HUES6 (cell line): Measurements from ENCODE around the gene CCR5.
"Not testable (repeated sequence)": the region's sequence is repeated elsewhere in the genome, so short reads cannot be mapped to it uniquely, and the experiment has no call there.

Source experiments
- H3K27ac ChIP-seq: 2 replicates; pipeline ENCODE4 v1.7.0; 2013; ENCODE audit warnings: low read depth, mild to moderate bottlenecking, low read length, inconsistent platforms
- H3K27me3 ChIP-seq: 2 replicates; pipeline ENCODE4 v1.6.1; 2013; ENCODE audit warnings: low read length; ENCODE audit not compliant: control insufficient read depth, insufficient read depth
- H3K36me3 ChIP-seq: 2 replicates; pipeline ENCODE4 v1.6.1; 2013; ENCODE audit warnings: low read length; ENCODE audit not compliant: control insufficient read depth, insufficient read depth
- H3K4me1 ChIP-seq: 2 replicates; pipeline ENCODE4 v1.6.1; 2013; ENCODE audit warnings: low read length; ENCODE audit not compliant: control insufficient read depth, insufficient read depth
- H3K4me3 ChIP-seq: 2 replicates; pipeline ENCODE4 v1.5.1; 2013; ENCODE audit warnings: low read depth, low read length
- H3K9ac ChIP-seq: one replicate; pipeline ENCODE4 v1.6.1; 2013; ENCODE audit warnings: mild to moderate bottlenecking, low read length
- H3K9me3 ChIP-seq: 2 replicates; pipeline ENCODE4 v1.6.1; 2013; ENCODE audit warnings: low read depth, low read length; ENCODE audit not compliant: control insufficient read depth, insufficient read depth

Gene CCR5

DNA sequence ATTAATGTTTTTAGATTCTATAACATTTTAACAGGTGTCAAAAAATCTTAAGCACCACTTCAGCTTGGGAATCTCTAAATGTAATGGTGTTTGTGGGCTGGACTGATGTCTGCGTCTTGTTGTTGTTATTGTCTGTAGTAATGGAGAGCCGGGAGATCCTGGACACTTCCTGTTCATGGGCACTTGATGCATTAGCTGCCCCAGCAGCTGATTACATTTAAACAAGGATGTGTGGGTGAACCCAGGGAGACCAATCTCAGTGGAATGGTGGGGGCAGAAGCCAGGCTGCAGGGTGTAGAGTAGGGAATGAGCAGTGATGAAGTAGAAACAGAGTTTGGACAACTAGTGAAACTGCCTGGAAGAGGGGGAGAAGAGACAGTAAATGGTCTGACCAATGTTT, 28.4 kb downstream of the CCR5 start:
- no peaks in the 10 kb centered on the region for H3K9me3 ChIP-seq
- H3K36me3 ChIP-seq = no peaks in the 10 kb centered on the region
- no peak overlapping the region for H3K27ac ChIP-seq
- no peaks in the 10 kb centered on the region for H3K27me3 ChIP-seq
- H3K4me1 ChIP-seq = peaks cover 2% of the 10 kb centered on the region; the same call in 1 of the 2 replicates
- H3K9ac ChIP-seq = no peak overlapping the region
- H3K4me3 ChIP-seq = no peak overlapping the region

DNA sequence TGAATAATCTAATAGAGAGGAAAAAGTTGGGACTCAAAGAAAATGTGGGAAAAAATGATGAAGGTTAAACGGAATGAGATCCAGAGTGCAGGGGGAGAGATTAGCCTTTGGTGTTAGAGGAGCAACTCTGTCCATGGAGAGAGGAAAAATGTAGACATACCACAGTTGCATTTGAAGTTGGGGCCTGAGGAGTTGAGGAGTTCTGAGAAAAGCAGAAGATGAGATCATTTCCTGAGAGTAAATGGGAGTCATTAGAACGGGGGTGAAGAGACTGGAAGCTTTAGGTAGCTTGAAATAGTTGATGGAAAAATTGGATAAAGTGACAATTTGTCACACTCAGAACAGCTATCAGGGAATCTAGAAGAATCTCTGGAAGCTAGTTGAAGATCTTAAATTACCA, 28.8 kb downstream of the CCR5 start:
- Histone ChIP-seq H3K9ac (no peak overlapping the region), H3K9me3 (no peaks in the 10 kb centered on the region), H3K4me3 (no peak overlapping the region), H3K4me1 (no peaks in the 10 kb centered on the region; the same call in 1 of the 2 replicates), H3K27ac (no peak overlapping the region), H3K36me3 (no peaks in the 10 kb centered on the region), H3K27me3 (no peaks in the 10 kb centered on the region)

DNA sequence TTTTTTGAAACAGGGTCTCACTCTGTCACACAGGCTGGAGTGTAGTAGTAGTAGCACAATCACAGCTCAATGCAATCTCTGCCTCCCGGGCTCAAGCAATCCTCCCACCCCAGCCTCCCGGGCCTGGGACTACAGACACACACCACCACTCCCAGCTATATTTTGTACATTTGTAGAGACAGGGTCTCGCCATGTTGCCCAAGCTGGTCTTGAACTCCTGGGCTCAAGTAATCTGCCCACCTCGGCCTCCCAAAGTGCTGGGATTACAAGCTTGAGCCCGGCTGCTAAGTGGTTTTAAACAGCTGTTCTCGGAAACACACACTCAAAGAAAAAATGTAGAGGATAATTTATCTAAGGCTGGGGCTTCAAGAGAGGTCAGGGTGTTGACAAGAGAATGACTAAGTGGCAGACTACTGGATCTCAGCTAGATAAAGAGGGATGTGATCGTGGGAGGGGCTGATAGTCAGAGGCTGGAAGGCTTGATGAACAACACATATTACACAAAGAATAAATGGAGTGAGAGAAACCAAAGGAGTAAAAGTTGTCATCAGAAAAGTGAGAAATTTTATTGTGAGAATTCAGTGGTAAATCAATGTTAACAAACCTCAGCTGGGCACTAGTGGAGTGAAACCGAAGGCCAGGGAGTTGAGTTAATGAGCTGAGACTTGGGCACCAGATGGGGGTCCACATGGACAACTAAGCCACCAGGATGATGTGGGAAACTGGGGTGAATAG, 29.4 kb downstream of the CCR5 start:
- H3K27ac ChIP-seq = no peak overlapping the region
- H3K4me3 ChIP-seq = no peak overlapping the region
- no peaks in the 10 kb centered on the region; the same call in 1 of the 2 replicates for H3K4me1 ChIP-seq
- no peak overlapping the region for H3K9ac ChIP-seq
- no peaks in the 10 kb centered on the region for H3K9me3 ChIP-seq
- H3K27me3 ChIP-seq = no peaks in the 10 kb centered on the region
- H3K36me3 ChIP-seq = no peaks in the 10 kb centered on the region

DNA sequence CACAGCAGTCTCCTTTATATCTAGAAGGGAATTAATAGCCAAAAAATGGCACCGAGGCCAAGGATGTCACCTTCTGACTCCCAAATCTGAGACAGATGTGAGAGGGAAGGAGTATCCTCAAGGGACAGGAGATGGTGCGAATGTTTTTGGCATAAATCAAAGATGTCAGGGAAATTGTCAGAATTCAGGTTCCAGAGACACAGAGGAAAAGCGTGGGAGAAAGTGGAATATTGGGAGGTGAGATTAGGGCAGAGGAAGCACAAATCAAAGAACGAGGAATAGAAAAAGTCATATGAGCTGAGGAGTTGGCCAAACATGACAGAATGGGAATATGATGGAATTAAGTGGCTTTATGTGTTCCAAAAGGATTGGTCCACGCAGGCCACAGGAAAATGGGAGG, 30.1 kb downstream of the CCR5 start:
- no peak overlapping the region for H3K4me3 ChIP-seq
- H3K27me3 ChIP-seq = no peaks in the 10 kb centered on the region
- H3K9ac ChIP-seq = no peak overlapping the region
- no peaks in the 10 kb centered on the region for H3K36me3 ChIP-seq
- H3K9me3 ChIP-seq = no peaks in the 10 kb centered on the region
- H3K4me1 ChIP-seq = no peaks in the 10 kb centered on the region; the same call in 1 of the 2 replicates
- no peak overlapping the region for H3K27ac ChIP-seq

DNA sequence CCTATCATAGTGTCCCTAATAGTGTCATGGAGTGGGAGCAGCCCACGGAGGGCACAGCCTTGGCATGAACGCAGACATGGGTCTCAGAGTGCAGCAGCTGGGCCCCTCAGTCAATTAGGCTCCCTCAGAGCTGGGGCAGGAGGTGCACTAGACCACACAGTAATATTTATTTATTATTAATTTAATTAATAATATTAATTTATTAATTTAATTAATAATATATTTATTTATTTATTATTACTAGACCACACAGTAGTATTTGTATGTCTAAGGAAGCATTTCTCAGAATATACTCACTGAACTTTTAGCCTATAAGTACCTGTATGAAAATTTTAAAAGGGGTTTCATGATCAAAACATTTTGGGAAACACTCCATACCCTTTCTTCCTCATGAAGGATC, 30.8 kb downstream of the CCR5 start:
- no peaks in the 10 kb centered on the region for H3K9me3 ChIP-seq
- no peaks in the 10 kb centered on the region; the same call in 1 of the 2 replicates for H3K4me1 ChIP-seq
- H3K9ac ChIP-seq = no peak overlapping the region
- no peak overlapping the region for H3K27ac ChIP-seq
- H3K4me3 ChIP-seq = no peak overlapping the region
- no peaks in the 10 kb centered on the region for H3K27me3 ChIP-seq
- H3K36me3 ChIP-seq = no peaks in the 10 kb centered on the region

GRCh38 chr3:46402902-46403301, 32.2 kb downstream of the CCR5 start:
- H3K36me3 ChIP-seq, H3K4me3 ChIP-seq, H3K4me1 ChIP-seq, H3K9ac ChIP-seq, H3K27ac ChIP-seq, H3K9me3 ChIP-seq, H3K27me3 ChIP-seq: not testable (repeated sequence)

DNA sequence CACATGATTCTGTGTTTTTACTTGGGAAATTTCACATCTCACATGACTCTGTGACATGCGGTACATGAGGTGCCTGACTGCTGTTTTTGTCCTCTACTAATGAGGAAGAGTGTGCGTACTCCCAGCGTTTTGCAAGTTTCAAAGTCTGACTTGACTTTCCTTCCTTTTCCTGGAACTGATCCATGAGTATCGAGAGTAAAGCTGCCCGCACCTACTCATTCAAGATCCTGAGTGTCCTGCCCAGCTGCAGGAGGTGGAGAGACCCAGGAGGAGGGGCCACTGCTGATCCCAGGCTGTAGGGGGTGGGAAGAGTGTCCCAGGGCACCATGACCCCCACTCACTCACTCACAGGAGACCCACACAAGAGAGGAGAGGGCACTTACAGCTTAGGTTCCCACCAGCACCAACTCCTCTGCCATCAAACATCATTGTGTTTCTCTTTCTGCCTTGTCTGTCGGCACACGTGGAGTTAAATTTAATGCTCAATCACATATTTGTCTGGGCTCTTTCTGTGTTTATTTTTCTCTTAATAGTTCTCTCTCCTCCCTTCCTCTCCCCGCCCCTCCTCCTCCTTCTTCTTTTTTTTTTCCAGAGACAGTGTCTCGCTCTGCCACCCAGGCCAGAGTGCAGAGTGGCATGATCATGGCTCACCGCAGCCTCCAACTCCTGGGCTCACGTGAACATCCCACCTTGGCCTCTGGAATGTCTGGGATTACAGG, 34.7 kb downstream of the CCR5 start:
- no peak overlapping the region for H3K27ac ChIP-seq
- no peak overlapping the region for H3K4me3 ChIP-seq
- no peaks in the 10 kb centered on the region; the same call in 1 of the 2 replicates for H3K4me1 ChIP-seq
- no peaks in the 10 kb centered on the region for H3K9me3 ChIP-seq
- no peaks in the 10 kb centered on the region for H3K27me3 ChIP-seq
- H3K9ac ChIP-seq = no peak overlapping the region
- no peaks in the 10 kb centered on the region for H3K36me3 ChIP-seq

DNA sequence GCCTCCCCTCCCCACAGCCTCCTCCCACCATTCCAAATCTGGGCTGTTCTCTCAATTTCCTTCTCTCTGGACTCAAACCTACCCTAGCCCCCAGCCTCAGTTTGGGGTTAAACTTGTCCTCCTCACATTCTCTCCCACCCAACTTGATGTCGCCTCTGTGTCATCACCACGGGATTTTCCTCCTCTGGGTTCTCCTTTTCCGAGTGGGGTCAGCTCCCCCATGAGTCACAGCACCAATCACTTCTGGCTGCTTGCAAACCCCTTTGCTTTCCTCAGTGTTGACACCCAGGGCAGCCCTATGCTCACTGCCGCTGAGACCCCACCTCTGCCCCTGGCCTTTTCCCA, 35.7 kb downstream of the CCR5 start:
- H3K27me3 ChIP-seq = no peaks in the 10 kb centered on the region
- H3K27ac ChIP-seq = no peak overlapping the region
- H3K4me3 ChIP-seq = no peak overlapping the region
- H3K36me3 ChIP-seq = no peaks in the 10 kb centered on the region
- H3K4me1 ChIP-seq = no peaks in the 10 kb centered on the region; the same call in 1 of the 2 replicates
- H3K9ac ChIP-seq = no peak overlapping the region
- no peaks in the 10 kb centered on the region for H3K9me3 ChIP-seq

DNA sequence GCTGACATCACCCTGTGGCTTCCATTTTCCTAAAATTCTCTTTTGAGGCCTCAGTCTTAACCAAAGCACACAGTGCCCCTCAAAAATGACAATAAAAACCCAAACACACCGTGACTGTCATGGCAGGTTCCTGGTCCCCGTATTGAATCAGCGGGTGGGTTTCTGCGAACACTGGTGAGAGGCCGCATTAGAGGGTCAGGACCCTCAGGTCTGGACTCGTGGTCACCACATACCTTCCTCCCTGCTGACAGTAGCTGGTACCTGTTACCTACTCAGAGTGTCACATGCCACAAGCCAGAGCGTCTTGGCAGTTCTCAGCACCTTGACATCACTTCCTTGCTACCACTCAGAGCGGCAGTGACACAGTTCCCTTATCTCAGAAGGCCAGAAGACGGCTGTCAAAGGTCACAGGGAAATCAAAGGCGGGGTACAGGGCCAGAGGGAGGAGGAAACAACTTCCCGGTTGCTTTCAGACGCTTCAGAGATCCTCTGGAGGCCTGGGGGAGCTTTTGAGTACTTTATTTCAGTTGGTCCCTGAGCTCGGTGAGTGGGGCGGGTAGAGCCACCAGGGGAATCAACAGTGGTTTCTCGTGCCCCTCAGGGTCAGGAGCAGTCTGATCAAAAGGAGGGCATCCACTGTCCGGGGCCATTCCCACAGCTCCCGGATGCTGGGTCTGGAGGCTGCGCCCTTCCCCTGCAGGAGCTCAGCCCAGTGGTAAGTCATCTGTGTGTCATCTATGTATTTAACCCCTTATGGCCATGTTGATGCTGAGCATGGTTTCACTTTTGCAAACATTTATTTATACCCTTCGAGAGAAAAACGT, 36.3 kb downstream of the CCR5 start, which contains the start of the genes CCR5AS and CCRL2:
Gene CCR5AS (minus strand): TSS at position 279 of the 824 bp plus-strand sequence.
Gene CCRL2 (plus strand): TSS at position 472 of the 824 bp plus-strand sequence. CDS start 821 bp downstream, outside the sequence.
- Histone ChIP-seq H3K9me3 (no peaks in the 10 kb centered on the region), H3K27ac (no peak within 1 kb of the TSS), H3K4me3 (no peak within 1 kb of the TSS), H3K27me3 (no peaks in the 10 kb centered on the region), H3K36me3 (no peaks in the 10 kb centered on the region), H3K9ac (no peak within 1 kb of the TSS), H3K4me1 (no peaks in the 10 kb centered on the region; the same call in 1 of the 2 replicates)

DNA sequence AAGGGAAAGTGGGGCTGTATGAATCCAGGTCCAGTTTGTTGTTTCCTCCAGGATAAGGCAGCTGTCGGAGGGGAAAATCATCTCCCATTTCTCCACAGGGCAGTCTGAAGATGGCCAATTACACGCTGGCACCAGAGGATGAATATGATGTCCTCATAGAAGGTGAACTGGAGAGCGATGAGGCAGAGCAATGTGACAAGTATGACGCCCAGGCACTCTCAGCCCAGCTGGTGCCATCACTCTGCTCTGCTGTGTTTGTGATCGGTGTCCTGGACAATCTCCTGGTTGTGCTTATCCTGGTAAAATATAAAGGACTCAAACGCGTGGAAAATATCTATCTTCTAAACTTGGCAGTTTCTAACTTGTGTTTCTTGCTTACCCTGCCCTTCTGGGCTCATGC, 37.2 kb downstream of the CCR5 start:
- Histone ChIP-seq H3K27me3 (no peaks in the 10 kb centered on the region), H3K9me3 (no peaks in the 10 kb centered on the region), H3K4me1 (no peaks in the 10 kb centered on the region; the same call in 1 of the 2 replicates), H3K4me3 (no peak overlapping the region), H3K36me3 (no peaks in the 10 kb centered on the region), H3K9ac (no peak overlapping the region), H3K27ac (no peak overlapping the region)
